IPS-15b (cell line): Measurements from ENCODE around the gene FAAH.
A peak's percentile ranks its signal among the peaks of the same experiment; 100 is the strongest.

ENCODE experiments used
- H3K27me3 ChIP-seq: one replicate; pipeline ENCODE4 v1.6.1; 2013; ENCODE audit warnings: low read length; ENCODE audit not compliant: control insufficient read depth, insufficient read depth
- H3K36me3 ChIP-seq: one replicate; pipeline ENCODE4 v1.6.1; 2013; ENCODE audit warnings: low read length; ENCODE audit not compliant: control insufficient read depth, insufficient read depth
- H3K4me1 ChIP-seq: one replicate; pipeline ENCODE4 v1.6.1; 2013; ENCODE audit warnings: mild to moderate bottlenecking, low read length; ENCODE audit not compliant: control insufficient read depth, insufficient read depth
- H3K4me3 ChIP-seq: one replicate; pipeline ENCODE4 v1.5.1; 2013; ENCODE audit warnings: low read depth, low read length
- H3K9ac ChIP-seq: one replicate; pipeline ENCODE4 v1.6.1; 2013; ENCODE audit warnings: low read depth, mild to moderate bottlenecking, low read length
- H3K9me3 ChIP-seq: one replicate; pipeline ENCODE4 v1.6.1; 2013; ENCODE audit warnings: mild to moderate bottlenecking, low read length; ENCODE audit not compliant: control insufficient read depth, insufficient read depth

Gene FAAH

DNA sequence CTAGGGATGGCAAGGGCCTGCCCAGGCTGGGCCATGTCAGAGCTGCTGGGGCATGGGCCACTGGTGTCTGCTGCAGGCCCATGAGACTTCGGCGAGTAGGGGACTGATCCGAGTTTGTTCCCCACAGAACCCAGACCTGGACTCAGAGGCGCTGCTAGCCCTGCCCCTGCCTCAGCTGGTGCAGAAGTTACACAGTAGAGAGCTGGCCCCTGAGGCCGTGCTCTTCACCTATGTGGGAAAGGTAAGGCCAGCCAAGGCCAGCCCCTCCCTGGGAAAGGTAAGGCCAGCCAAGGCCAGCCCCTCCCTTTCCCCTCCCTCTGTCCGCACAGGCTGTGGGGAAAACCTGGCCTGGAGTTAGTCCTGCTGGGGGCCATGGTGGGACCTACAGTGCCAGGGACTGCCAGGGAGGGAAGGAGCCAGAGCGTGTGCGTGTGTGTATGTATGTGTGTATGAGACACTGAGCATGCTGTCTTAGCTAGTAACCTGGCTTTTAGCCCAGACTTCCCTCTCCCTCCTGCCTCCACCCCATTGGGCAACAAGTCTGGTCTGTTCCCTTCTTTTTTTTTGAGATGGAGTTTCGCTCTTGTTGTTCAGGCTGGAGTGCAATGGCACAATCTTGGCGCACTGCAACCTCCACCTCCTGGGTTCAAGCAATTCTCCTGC lies 8.0 kb downstream of the FAAH start:
- no peak overlapping the region for H3K9ac ChIP-seq

DNA sequence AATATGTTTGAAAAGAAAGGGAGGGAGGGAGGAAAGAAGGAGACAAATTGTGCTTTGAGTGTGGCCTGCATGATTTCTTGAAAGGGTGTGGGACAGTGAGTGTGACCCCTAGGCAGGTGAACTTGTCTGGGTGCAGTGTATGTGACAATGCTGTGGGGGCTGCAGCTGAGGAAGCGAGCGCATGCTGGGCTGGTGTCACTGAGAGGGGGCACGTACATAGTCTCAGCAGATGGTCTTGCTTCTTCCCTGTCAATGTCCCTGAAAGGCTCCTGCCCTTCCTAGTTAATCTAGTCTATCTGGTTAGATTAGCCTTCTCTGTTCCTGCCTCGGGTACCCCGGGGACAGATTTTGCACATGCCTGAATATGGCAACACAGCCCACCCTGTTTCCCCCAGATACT lies 9.8 kb downstream of the FAAH start:
- no peak overlapping the region for H3K9ac ChIP-seq
- H3K9me3 ChIP-seq: no peaks in the 10 kb centered on the region
- peaks cover 3% of the 10 kb centered on the region for H3K36me3 ChIP-seq
- H3K4me1 ChIP-seq: peaks cover 12% of the 10 kb centered on the region
- no peak overlapping the region for H3K4me3 ChIP-seq
- H3K27me3 ChIP-seq: peaks cover 5% of the 10 kb centered on the region

More for the DNA sequence above, 8.0 kb downstream of the FAAH start:
- Histone ChIP-seq H3K4me1 (peaks cover 10% of the 10 kb centered on the region), H3K27me3 (peaks cover under 1% of the 10 kb centered on the region), H3K9me3 (no peaks in the 10 kb centered on the region), H3K36me3 (peaks cover 3% of the 10 kb centered on the region), H3K4me3 (no peak overlapping the region)

- peaks cover 5% of the 10 kb centered on the region for H3K27me3 ChIP-seq
- H3K4me3 ChIP-seq: no peak overlapping the region
- H3K36me3 ChIP-seq: peaks cover 3% of the 10 kb centered on the region
- peaks cover 12% of the 10 kb centered on the region for H3K4me1 ChIP-seq
- no peak overlapping the region for H3K9ac ChIP-seq
- H3K9me3 ChIP-seq: no peaks in the 10 kb centered on the region
These were observed 10.5 kb downstream of the FAAH start for GRCh38 chr1:46404482-46405196.

DNA sequence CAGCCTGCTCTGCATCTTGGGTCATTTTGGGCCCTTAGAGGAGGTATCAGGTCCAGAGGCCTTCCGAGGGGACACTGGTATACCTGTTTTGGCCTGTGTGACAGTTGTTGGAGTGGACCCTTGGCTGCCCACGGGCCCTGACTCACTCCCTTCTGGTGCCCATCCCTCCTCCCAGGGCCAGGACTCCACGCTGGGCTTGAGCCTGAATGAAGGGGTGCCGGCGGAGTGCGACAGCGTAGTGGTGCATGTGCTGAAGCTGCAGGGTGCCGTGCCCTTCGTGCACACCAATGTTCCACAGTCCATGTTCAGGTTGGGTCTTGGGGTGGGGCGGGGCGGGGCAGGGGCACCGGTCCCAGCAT lies 11.1 kb downstream of the FAAH start:
- no peak overlapping the region for H3K9ac ChIP-seq
- H3K4me1 ChIP-seq: peaks cover 12% of the 10 kb centered on the region
- no peak overlapping the region for H3K4me3 ChIP-seq
- no peaks in the 10 kb centered on the region for H3K9me3 ChIP-seq
- peaks cover 5% of the 10 kb centered on the region for H3K27me3 ChIP-seq
- peaks cover 3% of the 10 kb centered on the region for H3K36me3 ChIP-seq

- H3K4me3 ChIP-seq: no peak overlapping the region
- H3K36me3 ChIP-seq: peaks cover 3% of the 10 kb centered on the region
- no peaks in the 10 kb centered on the region for H3K9me3 ChIP-seq
- H3K4me1 ChIP-seq: peaks cover 12% of the 10 kb centered on the region
- H3K27me3 ChIP-seq: peaks cover 5% of the 10 kb centered on the region
- no peak overlapping the region for H3K9ac ChIP-seq
These were observed 11.6 kb downstream of the FAAH start for GRCh38 chr1:46405724-46406123.

GRCh38 chr1:46406881-46407608 lies 12.9 kb downstream of the FAAH start:
- Histone ChIP-seq H3K9me3 (no peaks in the 10 kb centered on the region), H3K36me3 (peaks cover 3% of the 10 kb centered on the region), H3K27me3 (peaks cover 5% of the 10 kb centered on the region), H3K4me3 (peak overlapping the region; percentile 8), H3K9ac (peak overlapping the region; percentile 37), H3K4me1 (peaks cover 8% of the 10 kb centered on the region)

DNA sequence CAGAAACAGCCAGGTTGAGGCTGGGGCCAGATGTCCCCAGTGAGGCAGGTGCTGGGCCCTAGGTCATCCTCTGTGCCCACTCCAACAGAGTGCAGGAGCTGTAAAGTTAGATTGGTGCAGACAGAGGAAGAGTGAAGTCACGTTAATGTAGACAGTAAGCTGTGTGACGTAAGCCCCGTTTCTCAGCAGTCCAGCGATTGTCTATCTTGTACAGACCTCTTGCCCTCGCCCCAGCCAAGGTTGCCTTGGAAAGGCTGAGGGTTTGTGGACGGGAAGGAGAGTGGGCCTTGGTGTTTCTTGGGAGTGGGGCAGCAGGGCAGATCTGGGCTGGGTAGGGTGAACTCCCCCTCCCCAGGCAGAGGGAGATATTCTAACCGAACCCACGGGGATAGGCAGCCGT lies 13.5 kb downstream of the FAAH start:
- Histone ChIP-seq H3K9me3 (no peaks in the 10 kb centered on the region), H3K36me3 (peaks cover 6% of the 10 kb centered on the region), H3K9ac (no peak overlapping the region), H3K4me3 (no peak overlapping the region), H3K27me3 (peaks cover 5% of the 10 kb centered on the region), H3K4me1 (peaks cover 8% of the 10 kb centered on the region)

- Histone ChIP-seq H3K9ac (no peak overlapping the region), H3K9me3 (no peaks in the 10 kb centered on the region), H3K27me3 (peaks cover 5% of the 10 kb centered on the region), H3K4me3 (no peak overlapping the region), H3K4me1 (peaks cover 8% of the 10 kb centered on the region), H3K36me3 (peaks cover 6% of the 10 kb centered on the region)
These were observed 14.4 kb downstream of the FAAH start for GRCh38 chr1:46408356-46409062.

GRCh38 chr1:46409063-46409372 lies 14.9 kb downstream of the FAAH start:
- Histone ChIP-seq H3K9me3 (no peaks in the 10 kb centered on the region), H3K27me3 (peaks cover 5% of the 10 kb centered on the region), H3K4me1 (peaks cover 8% of the 10 kb centered on the region), H3K36me3 (peaks cover 6% of the 10 kb centered on the region), H3K4me3 (no peak overlapping the region), H3K9ac (no peak overlapping the region)

- H3K27me3 ChIP-seq: peaks cover 5% of the 10 kb centered on the region
- H3K4me3 ChIP-seq: no peak overlapping the region
- H3K9me3 ChIP-seq: no peaks in the 10 kb centered on the region
- no peak overlapping the region for H3K9ac ChIP-seq
- H3K4me1 ChIP-seq: peaks cover 8% of the 10 kb centered on the region
- peaks cover 6% of the 10 kb centered on the region for H3K36me3 ChIP-seq
These were observed 16.3 kb downstream of the FAAH start for GRCh38 chr1:46410156-46411009.

- H3K9me3 ChIP-seq: no peaks in the 10 kb centered on the region
- H3K4me3 ChIP-seq: no peak overlapping the region
- peaks cover 8% of the 10 kb centered on the region for H3K4me1 ChIP-seq
- peaks cover 3% of the 10 kb centered on the region for H3K36me3 ChIP-seq
- H3K9ac ChIP-seq: no peak overlapping the region
- H3K27me3 ChIP-seq: peaks cover 5% of the 10 kb centered on the region
These were observed 16.9 kb downstream of the FAAH start for GRCh38 chr1:46411010-46411405.
